Measurements from ENCODE around the gene OR8G1.

GRCh38 chr11:124194293-124195188 lies 46.4 kb upstream of the OR8G1 start:
- TF ChIP-seq EZH2 (IDR thresholded peaks at IDR 0.05; ENCODE audit: borderline replicate concordance, low read depth, low read length, poor library complexity, severe bottlenecking), result no peak
- no peak for TF ChIP-seq CTCF (conservative IDR thresholded peaks at IDR 0.05; ENCODE audit: low read depth, low read length)

Data from A673 (cell line).